Aorta (tissue), 4 donors: Measurements from ENCODE around the gene SLC22A23. TPM values are rescaled to one million over a fixed set of nuclear protein-coding genes. Genes with fewer than 3 reads are reported as not detected.

Experiments used
- polyA plus RNA-seq, 2 donors: library from polyadenylated mRNA; stranded (reverse); fragments of 200-250 nt; gene quantifications; one replicate each; pipeline ENCODE4 v1.2.3, GENCODE V29; 2013
- total RNA-seq, 2 donors: library from RNA; stranded (reverse); fragmentation: NEBNext Ultra II Directional; extraction: Animal tissue kit (Norgen Biotek cat#: 25700); gene quantifications; one replicate each; pipeline ENCODE4 v1.2.1, GENCODE V29; 2021
- donor health status: healthy with polysubstance abuse.
- donor health status: Bipolar disorder and iron deficiency.
- donor health status: DM: no; HTN: no; CAD: no.
- donor health status: DM: yes; HTN: yes; CAD: no.

The SLC22A23 gene
- total and polyA plus RNA-seq, 4 donors, result 1.5 to 9.4 (median 4.3) TPM

Other genes starting within 250 kb of the SLC22A23 start
- gene TUBB2B, start 229.4 kb downstream of the SLC22A23 start, total RNA-seq, result 1 to 10 TPM; 5.6 to 6.3 TPM
- 1 to 10 TPM; 2.8 to 4.3 TPM for gene TUBB2B, start 229.4 kb downstream of the SLC22A23 start, polyA plus RNA-seq
- gene PSMG4, start 198.1 kb downstream of the SLC22A23 start, total RNA-seq, result 10 to 100 TPM; 12.0 to 24.3 TPM
- 10 to 100 TPM; 27.7 to 38.2 TPM for gene PSMG4, start 198.1 kb downstream of the SLC22A23 start, polyA plus RNA-seq